GM23248 (cell line): ENCODE results near the gene TSPAN17. TPM values are rescaled to one million over a fixed set of nuclear protein-coding genes. Genes with fewer than 3 reads are reported as not detected.

Source experiments
- DNase-seq: peaks from one replicate; pipeline ENCODE4 v3.0.0-alpha.2; 2015
- H2AFZ ChIP-seq: fragments of 200-600 bp; sonication (generic); 2 replicates; pipeline ENCODE4 v1.6.1; 2016; ENCODE audit warnings: antibody characterized with exemption
- H3F3A ChIP-seq: fragments of 200-600 bp; sonication (generic); 2 replicates; pipeline ENCODE4 v1.6.1; 2016; ENCODE audit warnings: mild to moderate bottlenecking, antibody characterized with exemption, mixed run types; ENCODE audit not compliant: insufficient read depth
- H3K27ac ChIP-seq: fragments of 200-600 bp; sonication (generic); 2 replicates; pipeline ENCODE4 v1.5.1; 2016; ENCODE audit warnings: mild to moderate bottlenecking
- H3K27me3 ChIP-seq: fragments of 200-600 bp; sonication (generic); replicated peaks from 2 replicates; pipeline ENCODE4 v1.6.1; 2016; ENCODE audit warnings: mild to moderate bottlenecking; ENCODE audit not compliant: insufficient read depth
- H3K36me3 ChIP-seq: fragments of 200-600 bp; sonication (generic); 2 replicates; pipeline ENCODE4 v1.6.1; 2016; ENCODE audit warnings: low read depth, mild to moderate bottlenecking
- H3K4me1 ChIP-seq: fragments of 200-600 bp; sonication (generic); 2 replicates; pipeline ENCODE4 v1.6.1; 2016; ENCODE audit warnings: mild to moderate bottlenecking; ENCODE audit not compliant: insufficient read depth
- H3K4me2 ChIP-seq: fragments of 200-600 bp; sonication (generic); one replicate; pipeline ENCODE4 v1.6.1; 2016; ENCODE audit warnings: mild to moderate bottlenecking; ENCODE audit not compliant: unreplicated experiment
- H3K4me3 ChIP-seq: fragments of 200-600 bp; sonication (generic); 2 replicates; pipeline ENCODE4 v1.5.1; 2016; ENCODE audit warnings: mild to moderate bottlenecking
- H3K79me2 ChIP-seq: fragments of 200-600 bp; sonication (generic); 2 replicates; pipeline ENCODE4 v1.6.1; 2016; ENCODE audit warnings: mild to moderate bottlenecking; ENCODE audit not compliant: insufficient read depth
- H3K9ac ChIP-seq: fragments of 200-600 bp; sonication (generic); 2 replicates; pipeline ENCODE4 v1.6.1; 2016; ENCODE audit warnings: mild to moderate bottlenecking
- H3K9me2 ChIP-seq: fragments of 200-600 bp; sonication (generic); 2 replicates; pipeline ENCODE4 v1.6.1; 2016; ENCODE audit warnings: mixed run types, mild to moderate bottlenecking, moderate library complexity; ENCODE audit not compliant: insufficient read depth
- H3K9me3 ChIP-seq: fragments of 200-600 bp; sonication (generic); one replicate; pipeline ENCODE4 v1.6.1; 2017; ENCODE audit warnings: low read depth
- H4K20me1 ChIP-seq: fragments of 200-600 bp; sonication (generic); 2 replicates; pipeline ENCODE4 v1.6.0; 2016; ENCODE audit not compliant: insufficient read depth
- EZH2 ChIP-seq: fragments of 200-600 bp; sonication (generic); IDR thresholded peaks from 2 replicates; pipeline ENCODE4 v1.6.1; 2018; ENCODE audit warnings: antibody characterized with exemption, mild to moderate bottlenecking; ENCODE audit not compliant: insufficient read depth, poor library complexity, severe bottlenecking
- EZH2phosphoT487 ChIP-seq: fragments of 200-600 bp; sonication (generic); IDR thresholded peaks from 2 replicates; pipeline ENCODE4 v1.6.1; 2018; ENCODE audit warnings: antibody characterized with exemption, moderate library complexity, mild to moderate bottlenecking, low read depth; ENCODE audit not compliant: insufficient read depth
- WGBS, 2 experiments: methylation state at CpG; one replicate each; pipeline ENCODE4 v1.1.6; 2015 to 2017; ENCODE audit warnings: low lambda C conversion rate in 2 of 2, low coverage in 1 of 2; ENCODE audit errors: missing lambda C conversion rate in 2 of 2; 5-methylcytosine and 5-hydroxymethylcytosine counted together
- in situ Hi-C: fragments of 300-500 bp; cut with MboI; formaldehyde crosslinking; loops from 2 replicates; pipeline ENCODE4 v1.15.0; 2020
- polyA plus RNA-seq: library from polyadenylated mRNA; unstranded; fragments of >200 nt; fragmentation: Nextera tagmentation; extraction: Ambion mirVana; gene quantifications from 2 replicates; pipeline ENCODE4 v1.2.1, GENCODE V29; 2016
- total RNA-seq: library from RNA; depleted of rRNA; stranded (reverse); fragments of >200 nt; shearing (Covaris generic); gene quantifications from 2 replicates; pipeline ENCODE4 v1.2.3, GENCODE V29; 2014

The TSPAN17 gene
- total and polyA plus RNA-seq, 2 experiments from 2014 or later, result 29.9 to 41.2 TPM

GRCh38 chr5:176675676-176676360, 28.5 kb downstream of the TSPAN17 start:
- peaks cover 14% of the 10 kb centered on the region; the same call in 1 of the 2 replicates for H3K4me1 ChIP-seq
- no peaks in the 10 kb centered on the region for H3F3A ChIP-seq
- H3K27me3 ChIP-seq, result peaks cover 14% of the 10 kb centered on the region; the same call in 1 of the 2 replicates
- in situ Hi-C loops, result no loop called here
- no peaks in the 10 kb centered on the region for H3K79me2 ChIP-seq
- no peak overlapping the region for H3K4me3 ChIP-seq
- H3K9me2 ChIP-seq, result no peaks in the 10 kb centered on the region
- H2AFZ ChIP-seq, result no peak overlapping the region
- H3K27ac ChIP-seq, result no peak overlapping the region
- no peaks in the 10 kb centered on the region for H3K36me3 ChIP-seq
- no peak overlapping the region for H3K9ac ChIP-seq
- no peaks in the 10 kb centered on the region for H3K9me3 ChIP-seq
- DNase-seq, result peak; percentile 62
- 68 to 74% methylated on average over 19 of the region's 19 CpGs for WGBS, 2 experiments
- no peak for TF ChIP-seq EZH2phosphoT487
- TF ChIP-seq EZH2, result no peak
- H4K20me1 ChIP-seq, result no peaks in the 10 kb centered on the region
- H3K4me2 ChIP-seq, result peak overlapping the region; percentile 26

- Histone ChIP-seq H2AFZ (no peak overlapping the region), H3K4me2 (peak overlapping the region; percentile 26)
- peak; percentile 84 for DNase-seq
Observed at GRCh38 chr5:176676361-176676824, 29.1 kb downstream of the TSPAN17 start.

GRCh38 chr5:176677209-176677939, 30.1 kb downstream of the TSPAN17 start:
- Histone ChIP-seq H3K27me3 (peaks cover 26% of the 10 kb centered on the region), H3K9ac (no peak overlapping the region), H3K9me2 (no peaks in the 10 kb centered on the region), H3K9me3 (no peaks in the 10 kb centered on the region), H2AFZ (no peak overlapping the region), H3F3A (no peaks in the 10 kb centered on the region), H3K79me2 (no peaks in the 10 kb centered on the region), H3K36me3 (no peaks in the 10 kb centered on the region), H3K27ac (no peak overlapping the region), H3K4me3 (no peak overlapping the region), H3K4me1 (peaks cover 14% of the 10 kb centered on the region; the same call in 1 of the 2 replicates), H3K4me2 (no peak overlapping the region), H4K20me1 (no peaks in the 10 kb centered on the region)
- no peak for DNase-seq
- in situ Hi-C loops, result no loop called here
- TF ChIP-seq EZH2, result no peak
- no peak for TF ChIP-seq EZH2phosphoT487
- WGBS, 2 experiments, result 48 to 52% methylated on average over 12 of the region's 12 CpGs

More at GRCh38 chr5:176676361-176676824, 29.1 kb downstream of the TSPAN17 start:
- no peak overlapping the region for H3K9ac ChIP-seq
- no peaks in the 10 kb centered on the region for H3K36me3 ChIP-seq
- in situ Hi-C loops, result no loop called here
- peaks cover 16% of the 10 kb centered on the region; the same call in 1 of the 2 replicates for H3K27me3 ChIP-seq
- H3K9me3 ChIP-seq, result no peaks in the 10 kb centered on the region
- no peaks in the 10 kb centered on the region for H3K79me2 ChIP-seq
- H4K20me1 ChIP-seq, result no peaks in the 10 kb centered on the region
- 31 to 33% methylated on average over 10 of the region's 10 CpGs for WGBS, 2 experiments
- peaks cover 14% of the 10 kb centered on the region; the same call in 1 of the 2 replicates for H3K4me1 ChIP-seq
- no peak for TF ChIP-seq EZH2phosphoT487
- TF ChIP-seq EZH2, result no peak
- no peaks in the 10 kb centered on the region for H3K9me2 ChIP-seq
- no peak overlapping the region for H3K4me3 ChIP-seq
- H3F3A ChIP-seq, result no peaks in the 10 kb centered on the region
- no peak overlapping the region for H3K27ac ChIP-seq

GRCh38 chr5:176678584-176678983, 31.3 kb downstream of the TSPAN17 start:
- H3K27me3 ChIP-seq, result peaks cover 37% of the 10 kb centered on the region
- no peak for TF ChIP-seq EZH2phosphoT487
- no peak for TF ChIP-seq EZH2

More at GRCh38 chr5:176678584-176678983, 31.3 kb downstream of the TSPAN17 start:
- in situ Hi-C loops, result no loop called here
- DNase-seq, result no peak
- Histone ChIP-seq H3K79me2 (no peaks in the 10 kb centered on the region), H3K4me1 (peaks cover 14% of the 10 kb centered on the region; the same call in 1 of the 2 replicates), H3K36me3 (no peaks in the 10 kb centered on the region), H3K27ac (no peak overlapping the region), H3K4me3 (no peak overlapping the region), H4K20me1 (no peaks in the 10 kb centered on the region), H3K4me2 (no peak overlapping the region), H3K9me2 (no peaks in the 10 kb centered on the region), H3F3A (no peaks in the 10 kb centered on the region), H3K9ac (no peak overlapping the region), H2AFZ (no peak overlapping the region), H3K9me3 (no peaks in the 10 kb centered on the region)
- 93 to 96% methylated on average over 5 of the region's 5 CpGs for WGBS, 2 experiments
